BE2C (cell line): ENCODE results near the gene ZNF581.

Experiments used
- DNase-seq: peaks from one replicate; pipeline ENCODE4 v3.0.0-alpha.2; 2020
- H3K27me3 ChIP-seq: fragments of 250-450 bp; sonication (Bioruptor Pico); 2 replicates; pipeline ENCODE4 v1.5.1; 2020; ENCODE audit warnings: mild to moderate bottlenecking
- H3K36me3 ChIP-seq: fragments of 250-450 bp; sonication (Bioruptor Pico); 2 replicates; pipeline ENCODE4 v1.5.1; 2020; ENCODE audit warnings: mild to moderate bottlenecking
- H3K4me1 ChIP-seq: fragments of 250-450 bp; sonication (Bioruptor Pico); 2 replicates; pipeline ENCODE4 v1.5.1; 2020
- H3K4me3 ChIP-seq: 2 replicates; pipeline ENCODE4 v1.5.1; 2011; ENCODE audit warnings: low read depth, low read length
- H3K9me3 ChIP-seq: fragments of 250-450 bp; sonication (Bioruptor Pico); 2 replicates; pipeline ENCODE4 v1.5.1; 2020
- TF ChIP-seq, protein P1 (sequence below): IDR thresholded peaks from 2 replicates; pipeline ENCODE4 v1.5.1; 2012; ENCODE audit warnings: mild to moderate bottlenecking, low read depth, low read length

The ZNF581 gene

GRCh38 chr19:55692681-55693081 lies 49.2 kb downstream of the ZNF581 start:
- peaks cover 58% of the 10 kb centered on the region for H3K36me3 ChIP-seq
- no peaks in the 10 kb centered on the region for H3K9me3 ChIP-seq
- no peak for DNase-seq
- H3K4me3 ChIP-seq, result no peak overlapping the region
- H3K27me3 ChIP-seq, result no peaks in the 10 kb centered on the region
- peaks cover 11% of the 10 kb centered on the region for H3K4me1 ChIP-seq
- TF ChIP-seq, protein P1, sequence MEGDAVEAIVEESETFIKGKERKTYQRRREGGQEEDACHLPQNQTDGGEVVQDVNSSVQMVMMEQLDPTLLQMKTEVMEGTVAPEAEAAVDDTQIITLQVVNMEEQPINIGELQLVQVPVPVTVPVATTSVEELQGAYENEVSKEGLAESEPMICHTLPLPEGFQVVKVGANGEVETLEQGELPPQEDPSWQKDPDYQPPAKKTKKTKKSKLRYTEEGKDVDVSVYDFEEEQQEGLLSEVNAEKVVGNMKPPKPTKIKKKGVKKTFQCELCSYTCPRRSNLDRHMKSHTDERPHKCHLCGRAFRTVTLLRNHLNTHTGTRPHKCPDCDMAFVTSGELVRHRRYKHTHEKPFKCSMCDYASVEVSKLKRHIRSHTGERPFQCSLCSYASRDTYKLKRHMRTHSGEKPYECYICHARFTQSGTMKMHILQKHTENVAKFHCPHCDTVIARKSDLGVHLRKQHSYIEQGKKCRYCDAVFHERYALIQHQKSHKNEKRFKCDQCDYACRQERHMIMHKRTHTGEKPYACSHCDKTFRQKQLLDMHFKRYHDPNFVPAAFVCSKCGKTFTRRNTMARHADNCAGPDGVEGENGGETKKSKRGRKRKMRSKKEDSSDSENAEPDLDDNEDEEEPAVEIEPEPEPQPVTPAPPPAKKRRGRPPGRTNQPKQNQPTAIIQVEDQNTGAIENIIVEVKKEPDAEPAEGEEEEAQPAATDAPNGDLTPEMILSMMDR, result no peak

GRCh38 chr19:55693336-55693974 lies 50.0 kb downstream of the ZNF581 start:
- TF ChIP-seq, protein P1, result no peak
- H3K4me3 ChIP-seq, result no peak overlapping the region
- H3K4me1 ChIP-seq, result peaks cover 4% of the 10 kb centered on the region
- H3K9me3 ChIP-seq, result no peaks in the 10 kb centered on the region
- no peaks in the 10 kb centered on the region for H3K27me3 ChIP-seq
- H3K36me3 ChIP-seq, result peaks cover 59% of the 10 kb centered on the region
- no peak for DNase-seq

DNA sequence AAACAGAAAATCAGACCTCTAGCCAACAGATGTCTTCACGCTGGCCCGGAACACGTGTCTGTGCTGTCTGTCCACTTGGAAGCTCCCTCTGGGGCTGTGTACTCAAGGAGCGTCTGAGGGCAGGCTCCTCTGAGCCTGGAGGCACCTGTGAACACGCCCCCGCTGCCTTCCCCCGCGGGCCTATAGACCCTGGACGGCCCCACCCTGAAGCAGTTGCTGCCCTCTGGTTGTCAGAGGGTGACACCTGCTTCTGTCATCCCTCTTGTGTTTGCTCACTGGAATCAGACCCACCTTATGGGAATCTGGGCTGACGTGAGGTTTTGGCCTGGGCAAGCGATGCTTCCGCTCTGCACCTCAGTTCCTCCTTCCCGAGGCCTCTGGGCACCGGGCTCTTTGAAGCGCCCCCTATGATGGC lies 50.8 kb downstream of the ZNF581 start:
- TF ChIP-seq, protein P1, result no peak
- Histone ChIP-seq H3K4me1 (peaks cover 1% of the 10 kb centered on the region; the same call in 1 of the 2 replicates), H3K4me3 (no peak overlapping the region), H3K9me3 (no peaks in the 10 kb centered on the region), H3K27me3 (no peaks in the 10 kb centered on the region), H3K36me3 (peaks cover 54% of the 10 kb centered on the region)
- no peak for DNase-seq

DNA sequence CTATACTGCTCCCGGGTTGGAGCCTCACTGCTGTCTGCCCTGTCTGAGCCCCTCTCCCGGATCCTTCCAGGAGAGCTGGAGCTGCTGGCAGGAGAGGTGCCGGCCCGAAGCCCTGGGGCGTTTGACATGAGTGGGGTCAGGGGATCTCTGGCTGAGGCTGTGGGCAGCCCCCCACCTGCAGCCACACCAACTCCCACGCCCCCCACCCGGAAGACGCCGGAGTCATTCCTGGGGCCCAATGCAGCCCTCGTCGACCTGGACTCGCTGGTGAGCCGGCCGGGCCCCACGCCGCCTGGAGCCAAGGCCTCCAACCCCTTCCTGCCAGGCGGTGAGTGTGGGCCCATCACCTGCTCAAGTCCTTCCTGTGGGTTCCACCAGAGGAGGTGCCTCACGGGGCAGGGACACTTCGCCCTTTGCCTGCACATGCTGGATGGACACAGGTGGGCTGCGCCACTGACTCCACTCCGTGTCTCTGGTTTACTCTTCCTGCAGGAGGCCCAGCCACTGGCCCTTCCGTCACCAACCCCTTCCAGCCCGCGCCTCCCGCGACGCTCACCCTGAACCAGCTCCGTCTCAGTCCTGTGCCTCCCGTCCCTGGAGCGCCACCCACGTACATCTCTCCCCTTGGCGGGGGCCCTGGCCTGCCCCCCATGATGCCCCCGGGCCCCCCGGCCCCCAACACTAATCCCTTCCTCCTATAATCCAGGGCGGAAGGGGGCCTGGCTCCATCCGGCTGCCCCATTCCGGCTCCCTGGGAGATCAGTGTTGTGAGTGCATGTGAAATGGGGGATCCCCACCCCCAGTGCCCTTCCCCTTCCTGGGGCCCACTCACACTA lies 51.4 kb downstream of the ZNF581 start:
- Histone ChIP-seq H3K4me1 (no peaks in the 10 kb centered on the region), H3K36me3 (peaks cover 48% of the 10 kb centered on the region), H3K27me3 (no peaks in the 10 kb centered on the region), H3K4me3 (no peak overlapping the region), H3K9me3 (no peaks in the 10 kb centered on the region)
- TF ChIP-seq, protein P1, result no peak
- DNase-seq, result no peak
